ENCODE results near the gene FYTTD1.

FYTTD1 gene

GRCh38 chr3:197791892-197792647, 42.4 kb downstream of the FYTTD1 start:
- peak in 2 of 56 donors; percentile 34 to 43 for DNase-seq

- DNase-seq: no peak
Observed at GRCh38 chr3:197793247-197793646, 43.6 kb downstream of the FYTTD1 start.

- no peak for DNase-seq
Observed at GRCh38 chr3:197794115-197794514, 44.4 kb downstream of the FYTTD1 start.

- no peak for DNase-seq
Observed at GRCh38 chr3:197795200-197795599, 45.5 kb downstream of the FYTTD1 start.

- DNase-seq: no peak
Observed at GRCh38 chr3:197796087-197796486, 46.4 kb downstream of the FYTTD1 start.

- DNase-seq: no peak
Observed at GRCh38 chr3:197798863-197799262, 49.2 kb downstream of the FYTTD1 start.

GRCh38 chr3:197800379-197800778, 50.7 kb downstream of the FYTTD1 start:
- DNase-seq: no peak

- DNase-seq: no peak
Observed at GRCh38 chr3:197801891-197802778, 52.5 kb downstream of the FYTTD1 start.

- DNase-seq: no peak
Observed at GRCh38 chr3:197802779-197803459, 53.2 kb downstream of the FYTTD1 start.

GRCh38 chr3:197804511-197804910, 54.8 kb downstream of the FYTTD1 start:
- no peak for DNase-seq

GRCh38 chr3:197807969-197808587, 58.4 kb downstream of the FYTTD1 start:
- no peak for DNase-seq

GRCh38 chr3:197809356-197810020, 59.8 kb downstream of the FYTTD1 start:
- DNase-seq: no peak

GRCh38 chr3:197810901-197811300, 61.2 kb downstream of the FYTTD1 start:
- DNase-seq: no peak

- DNase-seq: peak in 38 of 56 donors; percentile 1 to 76 (median 23)
Observed at GRCh38 chr3:197811343-197811742, 61.7 kb downstream of the FYTTD1 start.

- DNase-seq: no peak
Observed at GRCh38 chr3:197814372-197814771, 64.7 kb downstream of the FYTTD1 start.

- no peak for DNase-seq
Observed at GRCh38 chr3:197820550-197821335, 71.1 kb downstream of the FYTTD1 start.

GRCh38 chr3:197829397-197830045, 79.8 kb downstream of the FYTTD1 start:
- no peak for DNase-seq

GRCh38 chr3:197830308-197830966, 80.8 kb downstream of the FYTTD1 start:
- no peak for DNase-seq

GRCh38 chr3:197830967-197831313, 81.3 kb downstream of the FYTTD1 start:
- no peak for DNase-seq

Data from nucleus accumbens (tissue), 56 donors.